HEK293 (cell line): Measurements from ENCODE around the gene AGPAT1.

Experiments
- KLF7 ChIP-seq: fragments of 450-650 bp; formaldehyde crosslinking; IDR thresholded peaks from 2 replicates; pipeline ENCODE4 v1.5.1; 2016; ENCODE audit warnings: missing biosample characterization, missing genetic modification characterization, borderline replicate concordance
- MEIS1 ChIP-seq: sonication (generic); formaldehyde crosslinking; IDR thresholded peaks from 2 replicates; pipeline ENCODE4 v1.8.1; 2022; ENCODE audit warnings: missing genetic modification reagents, mild to moderate bottlenecking, borderline replicate concordance
- OVOL3 ChIP-seq: fragments of 450-650 bp; formaldehyde crosslinking; IDR thresholded peaks from 2 replicates; pipeline ENCODE4 v1.5.1; 2016; ENCODE audit warnings: missing biosample characterization, missing genetic modification characterization
- RBAK ChIP-seq: fragments of 450-650 bp; formaldehyde crosslinking; IDR thresholded peaks from 2 replicates; pipeline ENCODE4 v1.5.1; 2016; ENCODE audit warnings: missing biosample characterization, missing genetic modification characterization
- WT1 ChIP-seq: fragments of 450-650 bp; formaldehyde crosslinking; IDR thresholded peaks from 2 replicates; pipeline ENCODE4 v1.5.1; 2016; ENCODE audit warnings: missing biosample characterization, missing genetic modification characterization
- ZBTB21 ChIP-seq: fragments of 450-650 bp; formaldehyde crosslinking; IDR thresholded peaks from 2 replicates; pipeline ENCODE4 v1.5.1; 2017; ENCODE audit warnings: missing biosample characterization, missing genetic modification characterization
- ZBTB26 ChIP-seq: fragments of 450-650 bp; formaldehyde crosslinking; optimal IDR thresholded peaks from 2 replicates; pipeline ENCODE3; 2016; ENCODE audit warnings: missing biosample characterization, mild to moderate bottlenecking, missing genetic modification characterization
- ZNF16 ChIP-seq: fragments of 450-650 bp; formaldehyde crosslinking; IDR thresholded peaks from 2 replicates; pipeline ENCODE4 v1.5.1; 2016; ENCODE audit warnings: low read depth, missing biosample characterization, missing genetic modification characterization
- ZNF174 ChIP-seq: fragments of 450-650 bp; formaldehyde crosslinking; IDR thresholded peaks from 2 replicates; pipeline ENCODE4 v1.5.0; 2017; ENCODE audit warnings: missing biosample characterization, mild to moderate bottlenecking, missing genetic modification characterization
- ZNF19 ChIP-seq: fragments of 450-650 bp; formaldehyde crosslinking; IDR thresholded peaks from 2 replicates; pipeline ENCODE4; 2016; ENCODE audit warnings: missing biosample characterization, missing genetic modification characterization, low read depth
- ZNF24 ChIP-seq: fragments of 450-650 bp; formaldehyde crosslinking; IDR thresholded peaks from 2 replicates; pipeline ENCODE4 v1.5.1; 2016; ENCODE audit warnings: missing biosample characterization, missing genetic modification characterization
- ZNF248 ChIP-seq: fragments of 450-650 bp; formaldehyde crosslinking; IDR thresholded peaks from 2 replicates; pipeline ENCODE4 v1.5.1; 2017; ENCODE audit warnings: missing biosample characterization, missing genetic modification characterization
- ZNF280C ChIP-seq: fragments of 450-650 bp; formaldehyde crosslinking; IDR thresholded peaks from 2 replicates; pipeline ENCODE4 v1.5.1; 2016; ENCODE audit warnings: missing biosample characterization, missing genetic modification characterization
- ZNF302 ChIP-seq: fragments of 450-650 bp; formaldehyde crosslinking; IDR thresholded peaks from 2 replicates; pipeline ENCODE4 v1.5.1; 2016; ENCODE audit warnings: missing biosample characterization, missing genetic modification characterization, low read depth
- ZNF335 ChIP-seq: fragments of 450-650 bp; formaldehyde crosslinking; conservative IDR thresholded peaks from 2 replicates; pipeline ENCODE4 v1.5.1; 2016; ENCODE audit warnings: missing biosample characterization, missing genetic modification characterization
- ZNF391 ChIP-seq: fragments of 450-650 bp; formaldehyde crosslinking; IDR thresholded peaks from 2 replicates; pipeline ENCODE4 v1.5.1; 2016; ENCODE audit warnings: low read depth, missing biosample characterization, missing genetic modification characterization, borderline replicate concordance
- ZNF48 ChIP-seq: fragments of 450-650 bp; formaldehyde crosslinking; IDR thresholded peaks from 2 replicates; pipeline ENCODE4 v1.5.1; 2016; ENCODE audit warnings: missing biosample characterization, missing genetic modification characterization
- ZNF558 ChIP-seq: fragments of 450-650 bp; formaldehyde crosslinking; IDR thresholded peaks from 2 replicates; pipeline ENCODE4 v1.5.1; 2016; ENCODE audit warnings: missing biosample characterization, missing genetic modification characterization
- ZNF585B ChIP-seq: fragments of 450-650 bp; formaldehyde crosslinking; IDR thresholded peaks from 2 replicates; pipeline ENCODE4 v1.5.1; 2016; ENCODE audit warnings: missing biosample characterization, missing genetic modification characterization
- ZNF610 ChIP-seq: fragments of 450-650 bp; formaldehyde crosslinking; IDR thresholded peaks from 2 replicates; pipeline ENCODE4 v1.5.1; 2016; ENCODE audit warnings: missing biosample characterization, missing genetic modification characterization, borderline replicate concordance
- ZNF629 ChIP-seq: fragments of 450-650 bp; formaldehyde crosslinking; IDR thresholded peaks from 2 replicates; pipeline ENCODE4 v1.5.1; 2017; ENCODE audit warnings: missing biosample characterization, missing genetic modification characterization
- ZNF658 ChIP-seq: fragments of 450-650 bp; formaldehyde crosslinking; IDR thresholded peaks from 2 replicates; pipeline ENCODE4; 2016; ENCODE audit warnings: missing biosample characterization, missing genetic modification characterization
- ZNF704 ChIP-seq: fragments of 450-650 bp; formaldehyde crosslinking; IDR thresholded peaks from 2 replicates; pipeline ENCODE4 v1.5.1; 2016; ENCODE audit warnings: missing biosample characterization, missing genetic modification characterization
- ZNF777 ChIP-seq: fragments of 450-650 bp; formaldehyde crosslinking; IDR thresholded peaks from 2 replicates; pipeline ENCODE4 v1.5.1; 2017; ENCODE audit warnings: missing biosample characterization, missing genetic modification characterization, borderline replicate concordance
- ZNF791 ChIP-seq: fragments of 450-650 bp; formaldehyde crosslinking; IDR thresholded peaks from 2 replicates; pipeline ENCODE4 v1.5.1; 2016; ENCODE audit warnings: missing biosample characterization, missing genetic modification characterization
- ZNF792 ChIP-seq: fragments of 450-650 bp; formaldehyde crosslinking; IDR thresholded peaks from 2 replicates; pipeline ENCODE4 v1.5.1; 2016; ENCODE audit warnings: missing biosample characterization, missing genetic modification characterization
- ZSCAN23 ChIP-seq: fragments of 450-650 bp; formaldehyde crosslinking; IDR thresholded peaks from 2 replicates; pipeline ENCODE4 v1.5.1; 2016; ENCODE audit warnings: missing biosample characterization, missing genetic modification characterization
- ZSCAN5A ChIP-seq: fragments of 450-650 bp; formaldehyde crosslinking; IDR thresholded peaks from 2 replicates; pipeline ENCODE4 v1.5.1; 2016; ENCODE audit warnings: missing biosample characterization, missing genetic modification characterization
- TF ChIP-seq, protein P1 (sequence below): fragments of 450-650 bp; formaldehyde crosslinking; IDR thresholded peaks from 2 replicates; pipeline ENCODE4 v1.5.1; 2016; ENCODE audit warnings: missing biosample characterization, missing genetic modification characterization
- TF ChIP-seq, protein P2 (sequence below): fragments of 450-650 bp; formaldehyde crosslinking; IDR thresholded peaks from 2 replicates; pipeline ENCODE4 v1.5.1; 2017; ENCODE audit warnings: missing biosample characterization, missing genetic modification characterization

Gene AGPAT1

GRCh38 chr6:32153564-32154513 is 22.0 kb downstream of the AGPAT1 start, which contains the start of gene PPT2 (continued):
- TF ChIP-seq, protein P1, sequence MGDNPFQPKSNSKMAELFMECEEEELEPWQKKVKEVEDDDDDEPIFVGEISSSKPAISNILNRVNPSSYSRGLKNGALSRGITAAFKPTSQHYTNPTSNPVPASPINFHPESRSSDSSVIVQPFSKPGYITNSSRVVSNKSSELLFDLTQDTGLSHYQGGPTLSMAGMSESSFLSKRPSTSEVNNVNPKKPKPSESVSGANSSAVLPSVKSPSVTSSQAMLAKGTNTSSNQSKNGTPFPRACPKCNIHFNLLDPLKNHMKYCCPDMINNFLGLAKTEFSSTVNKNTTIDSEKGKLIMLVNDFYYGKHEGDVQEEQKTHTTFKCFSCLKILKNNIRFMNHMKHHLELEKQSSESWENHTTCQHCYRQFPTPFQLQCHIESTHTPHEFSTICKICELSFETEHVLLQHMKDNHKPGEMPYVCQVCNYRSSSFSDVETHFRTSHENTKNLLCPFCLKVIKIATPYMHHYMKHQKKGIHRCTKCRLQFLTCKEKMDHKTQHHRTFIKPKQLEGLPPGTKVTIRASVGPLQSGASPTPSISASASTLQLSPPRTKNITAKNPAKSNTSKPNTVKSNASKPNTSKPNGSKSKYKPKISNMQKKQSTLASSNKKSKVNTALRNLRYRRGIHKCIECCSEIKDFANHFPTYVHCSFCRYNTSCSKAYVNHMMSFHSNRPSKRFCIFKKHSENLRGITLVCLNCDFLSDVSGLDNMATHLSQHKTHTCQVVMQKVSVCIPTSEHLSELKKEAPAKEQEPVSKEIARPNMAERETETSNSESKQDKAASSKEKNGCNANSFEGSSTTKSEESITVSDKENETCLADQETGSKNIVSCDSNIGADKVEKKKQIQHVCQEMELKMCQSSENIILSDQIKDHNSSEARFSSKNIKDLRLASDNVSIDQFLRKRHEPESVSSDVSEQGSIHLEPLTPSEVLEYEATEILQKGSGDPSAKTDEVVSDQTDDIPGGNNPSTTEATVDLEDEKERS (tag by site-specific recombination) = no peak
- peak; percentile 80 for TF ChIP-seq ZBTB21 (tag by site-specific recombination)
- TF ChIP-seq ZNF791 (tag by site-specific recombination) = no peak
- no peak for TF ChIP-seq ZNF585B (tag by site-specific recombination)
- TF ChIP-seq ZNF16 (tag by site-specific recombination) = no peak
- no peak for TF ChIP-seq ZNF704
- no peak for TF ChIP-seq OVOL3
- TF ChIP-seq ZNF777 (tag by site-specific recombination) = no peak
- TF ChIP-seq RBAK (tag by site-specific recombination) = no peak
- TF ChIP-seq ZNF658 (tag by site-specific recombination) = no peak
- peak; percentile 81 for TF ChIP-seq ZBTB26 (tag by site-specific recombination)
- no peak for TF ChIP-seq ZNF558 (tag by site-specific recombination)
- no peak; the same call in 1 of the 2 replicates for TF ChIP-seq KLF7
- TF ChIP-seq ZNF335 (tag by site-specific recombination) = peak; percentile 83
- no peak for TF ChIP-seq MEIS1
- no peak for TF ChIP-seq ZNF302
- TF ChIP-seq ZNF610 = no peak
- 0 out of 2 replicates have a peak, but pooled peaks have one; percentile 37 for TF ChIP-seq ZNF24 (tag by site-specific recombination)
- TF ChIP-seq ZNF391 (tag by site-specific recombination) = no peak; the same call in 1 of the 2 replicates
- TF ChIP-seq ZNF248 (tag by site-specific recombination) = no peak
- TF ChIP-seq ZNF19 (tag by site-specific recombination) = no peak
- TF ChIP-seq, protein P2, sequence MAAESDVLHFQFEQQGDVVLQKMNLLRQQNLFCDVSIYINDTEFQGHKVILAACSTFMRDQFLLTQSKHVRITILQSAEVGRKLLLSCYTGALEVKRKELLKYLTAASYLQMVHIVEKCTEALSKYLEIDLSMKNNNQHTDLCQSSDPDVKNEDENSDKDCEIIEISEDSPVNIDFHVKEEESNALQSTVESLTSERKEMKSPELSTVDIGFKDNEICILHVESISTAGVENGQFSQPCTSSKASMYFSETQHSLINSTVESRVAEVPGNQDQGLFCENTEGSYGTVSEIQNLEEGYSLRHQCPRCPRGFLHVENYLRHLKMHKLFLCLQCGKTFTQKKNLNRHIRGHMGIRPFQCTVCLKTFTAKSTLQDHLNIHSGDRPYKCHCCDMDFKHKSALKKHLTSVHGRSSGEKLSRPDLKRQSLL = no peak
- no peak for TF ChIP-seq ZNF792 (tag by site-specific recombination)
- TF ChIP-seq WT1 (tag by site-specific recombination) = 0 out of 2 replicates have a peak, but pooled peaks have one; percentile 25
- TF ChIP-seq ZSCAN5A (tag by site-specific recombination) = no peak
- no peak for TF ChIP-seq ZNF48 (tag by site-specific recombination)
- TF ChIP-seq ZNF174 (tag by site-specific recombination) = no peak
- no peak for TF ChIP-seq ZSCAN23
- TF ChIP-seq ZNF629 (tag by site-specific recombination) = peak; percentile 93
- no peak for TF ChIP-seq ZNF280C (tag by site-specific recombination)
